ENCODE results near the gene SCAPER.

GRCh38 chr15:76349301-76350070 is 555.7 kb downstream of the SCAPER start:
- TF ChIP-seq NFRKB (IDR thresholded peaks at IDR 0.05) (no peak), SP1 (IDR thresholded peaks at IDR 0.05) (no peak), FOXM1 (IDR thresholded peaks at IDR 0.05; ENCODE audit: borderline replicate concordance) (no peak), ELF4 (IDR thresholded peaks at IDR 0.05) (no peak), FOXA1 (IDR thresholded peaks at IDR 0.05) (no peak), LEF1 (IDR thresholded peaks at IDR 0.05; ENCODE audit: borderline replicate concordance) (no peak)

Data from HEK293T (cell line).